ENCODE results near the gene GABBR2. TPM values are rescaled to one million over a fixed set of nuclear protein-coding genes. Genes with fewer than 3 reads are reported as not detected.

Gene GABBR2
- polyA plus RNA-seq, 1 donor (not counting 4 experiments of a cell fraction or from before 2014, with no cell fraction given) = 0.01 TPM

- Histone ChIP-seq H3K9ac (ENCODE audit: control insufficient read depth, extremely low read depth, insufficient read depth, low read length) (no peak overlapping the region), H3K4me2 (ENCODE audit: control insufficient read depth, extremely low read depth, insufficient read depth, low read depth, low read length) (no peak overlapping the region), H3K36me3 (ENCODE audit: control insufficient read depth in 2 of 2, extremely low read depth in 1 of 2, insufficient read depth in 2 of 2, low read length in 2 of 2) (no peaks in the 10 kb centered on the region), H3K4me1 (ENCODE audit: control insufficient read depth, extremely low read depth, insufficient read depth, low read length) (no peaks in the 10 kb centered on the region), H2AFZ (ENCODE audit: control insufficient read depth, low read length) (no peak overlapping the region), H3K27me3 (ENCODE audit: control insufficient read depth, extremely low read depth, insufficient read depth, low read length) (peaks cover 23% of the 10 kb centered on the region), H3K79me2 (ENCODE audit: control insufficient read depth, insufficient read depth, low read length) (no peaks in the 10 kb centered on the region), H4K20me1 (ENCODE audit: control insufficient read depth, extremely low read depth, insufficient read depth, low read length) (no peaks in the 10 kb centered on the region), H3K4me3 (ENCODE audit: control insufficient read depth in 2 of 3, extremely low read depth in 1 of 3, insufficient read depth in 2 of 3, low read depth in 1 of 3, low read length in 3 of 3) (no peak overlapping the region), H3K9me3 (ENCODE audit: control insufficient read depth, low read depth, low read length) (no peaks in the 10 kb centered on the region), H3K9me1 (ENCODE audit: control insufficient read depth, extremely low read depth, insufficient read depth, low read length) (no peaks in the 10 kb centered on the region), H3K27ac (ENCODE audit: control insufficient read depth, insufficient read depth, low read length) (no peak overlapping the region)
- dilution Hi-C loops (cut with MboI; ENCODE audit: extremely low pct_ligation_motif_present, low sequenced_read_pairs) = no loop called here
- no peak for DNase-seq (ENCODE audit: low read depth, low spot score)
- no peak for TF ChIP-seq CTCF (optimal IDR thresholded peaks at IDR 0.05 in 1 of 3, IDR thresholded peaks at IDR 0.05 in 1 of 3, conservative IDR thresholded peaks at IDR 0.05 in 1 of 3; ENCODE audit: extremely low read depth in 1 of 3, insufficient read depth in 2 of 3, low read length in 3 of 3)
- no peak for TF ChIP-seq EZH2 (IDR thresholded peaks at IDR 0.05; ENCODE audit: low read length)
- FAIRE-seq = no peak
These were observed 7.9 kb downstream of the GABBR2 start for GRCh38 chr9:98700801-98701200.

- dilution Hi-C loops (cut with MboI; ENCODE audit: extremely low pct_ligation_motif_present, low sequenced_read_pairs) = no loop called here
- no peak for TF ChIP-seq EZH2 (IDR thresholded peaks at IDR 0.05; ENCODE audit: low read length)
- no peak for TF ChIP-seq CTCF (optimal IDR thresholded peaks at IDR 0.05 in 1 of 3, IDR thresholded peaks at IDR 0.05 in 1 of 3, conservative IDR thresholded peaks at IDR 0.05 in 1 of 3; ENCODE audit: extremely low read depth in 1 of 3, insufficient read depth in 2 of 3, low read length in 3 of 3)
- no peak overlapping the region for H3K4me3 ChIP-seq (ENCODE audit: control insufficient read depth in 2 of 3, extremely low read depth in 1 of 3, insufficient read depth in 2 of 3, low read depth in 1 of 3, low read length in 3 of 3)
These were observed 9.9 kb downstream of the GABBR2 start for GRCh38 chr9:98698856-98699255.

More at GRCh38 chr9:98698856-98699255, 9.9 kb downstream of the GABBR2 start:
- Histone ChIP-seq H3K27me3 (ENCODE audit: control insufficient read depth, extremely low read depth, insufficient read depth, low read length) (peaks cover 31% of the 10 kb centered on the region), H3K27ac (ENCODE audit: control insufficient read depth, insufficient read depth, low read length) (no peak overlapping the region), H3K9ac (ENCODE audit: control insufficient read depth, extremely low read depth, insufficient read depth, low read length) (no peak overlapping the region), H3K9me3 (ENCODE audit: control insufficient read depth, low read depth, low read length) (no peaks in the 10 kb centered on the region), H2AFZ (ENCODE audit: control insufficient read depth, low read length) (no peak overlapping the region), H3K36me3 (ENCODE audit: control insufficient read depth in 2 of 2, extremely low read depth in 1 of 2, insufficient read depth in 2 of 2, low read length in 2 of 2) (no peaks in the 10 kb centered on the region), H3K4me1 (ENCODE audit: control insufficient read depth, extremely low read depth, insufficient read depth, low read length) (no peaks in the 10 kb centered on the region), H4K20me1 (ENCODE audit: control insufficient read depth, extremely low read depth, insufficient read depth, low read length) (no peaks in the 10 kb centered on the region), H3K79me2 (ENCODE audit: control insufficient read depth, insufficient read depth, low read length) (no peaks in the 10 kb centered on the region), H3K9me1 (ENCODE audit: control insufficient read depth, extremely low read depth, insufficient read depth, low read length) (no peaks in the 10 kb centered on the region), H3K4me2 (ENCODE audit: control insufficient read depth, extremely low read depth, insufficient read depth, low read depth, low read length) (no peak overlapping the region)
- DNase-seq (ENCODE audit: low read depth, low spot score) = no peak
- no peak for FAIRE-seq
